ENCODE results near the gene RNASE8.

GRCh38 chr14:21017528-21018245 lies 39.9 kb upstream of the RNASE8 start:
- TF ChIP-seq CTCF (IDR thresholded peaks at IDR 0.05), result no peak
- TF ChIP-seq POLR2A (IDR thresholded peaks at IDR 0.05), result no peak
